ENCODE data around the gene GNA15. TPM values are rescaled to one million over a fixed set of nuclear protein-coding genes. Genes with fewer than 3 reads are reported as not detected.

Gene GNA15
- total RNA-seq, 1 donor from 2014 or later = 85.0 TPM

GRCh38 chr19:3175781-3176714 lies 40.2 kb downstream of the GNA15 start:
- Histone ChIP-seq H3K36me3 (ENCODE audit: control insufficient read depth, insufficient read depth, low read length) (no peaks in the 10 kb centered on the region), H3K4me3 (ENCODE audit: low read depth, low read length) (no peak overlapping the region), H3K27me3 (ENCODE audit: control insufficient read depth, insufficient read depth, low read length) (no peaks in the 10 kb centered on the region)
- TF ChIP-seq CTCF (IDR thresholded peaks at IDR 0.05; ENCODE audit: insufficient read depth, low read length, severe bottlenecking) = no peak
- FAIRE-seq = peak; percentile 97
- peak; percentile 94 for DNase-seq (ENCODE audit: low read depth)

GRCh38 chr19:3176715-3177501 lies 41.1 kb downstream of the GNA15 start:
- FAIRE-seq (no peak), DNase-seq (ENCODE audit: low read depth) (peak; percentile 92)
- no peak for TF ChIP-seq CTCF (IDR thresholded peaks at IDR 0.05; ENCODE audit: insufficient read depth, low read length, severe bottlenecking)
- no peaks in the 10 kb centered on the region for H3K27me3 ChIP-seq (ENCODE audit: control insufficient read depth, insufficient read depth, low read length)
- H3K36me3 ChIP-seq (ENCODE audit: control insufficient read depth, insufficient read depth, low read length) = no peaks in the 10 kb centered on the region
- H3K4me3 ChIP-seq (ENCODE audit: low read depth, low read length) = no peak overlapping the region

- no peak for DNase-seq (ENCODE audit: low read depth)
- no peak for FAIRE-seq
- no peak for TF ChIP-seq CTCF (IDR thresholded peaks at IDR 0.05; ENCODE audit: insufficient read depth, low read length, severe bottlenecking)
- Histone ChIP-seq H3K27me3 (ENCODE audit: control insufficient read depth, insufficient read depth, low read length) (no peaks in the 10 kb centered on the region), H3K4me3 (ENCODE audit: low read depth, low read length) (no peak within 1 kb of the TSS), H3K36me3 (ENCODE audit: control insufficient read depth, insufficient read depth, low read length) (no peaks in the 10 kb centered on the region)
These were observed 42.6 kb downstream of the GNA15 start, which contains the start of gene S1PR4 for GRCh38 chr19:3178377-3178972. S1PR4 (plus strand) TSS chr19:3178769; CDS start chr19:3178793, 24 bp downstream.

- H3K27me3 ChIP-seq (ENCODE audit: control insufficient read depth, insufficient read depth, low read length) = no peaks in the 10 kb centered on the region
- H3K4me3 ChIP-seq (ENCODE audit: low read depth, low read length) = no peak overlapping the region
- FAIRE-seq = no peak
- no peak for DNase-seq (ENCODE audit: low read depth)
- TF ChIP-seq CTCF (IDR thresholded peaks at IDR 0.05; ENCODE audit: insufficient read depth, low read length, severe bottlenecking) = no peak
- no peaks in the 10 kb centered on the region for H3K36me3 ChIP-seq (ENCODE audit: control insufficient read depth, insufficient read depth, low read length)
These were observed 43.3 kb downstream of the GNA15 start for GRCh38 chr19:3178973-3179738.

GRCh38 chr19:3179739-3180293 lies 44.0 kb downstream of the GNA15 start:
- TF ChIP-seq CTCF (IDR thresholded peaks at IDR 0.05; ENCODE audit: insufficient read depth, low read length, severe bottlenecking) = no peak
- Histone ChIP-seq H3K27me3 (ENCODE audit: control insufficient read depth, insufficient read depth, low read length) (no peaks in the 10 kb centered on the region), H3K36me3 (ENCODE audit: control insufficient read depth, insufficient read depth, low read length) (no peaks in the 10 kb centered on the region), H3K4me3 (ENCODE audit: low read depth, low read length) (no peak overlapping the region)
- no peak for FAIRE-seq
- no peak for DNase-seq (ENCODE audit: low read depth)
